Activated T-cell treated with anti-CD3 and anti-CD28 coated beads, Interleukin-2, amount 50 U/mL, for 48 hours (primary cell): ENCODE results near the gene PIP5KL1.

ENCODE experiments used
- DNase-seq, 2 experiments: peaks; one replicate each; pipeline ENCODE4 v3.0.0-alpha.2; 2020

The PIP5KL1 gene

GRCh38 chr9:127968700-127969383, 38.3 kb upstream of the PIP5KL1 start:
- no peak for DNase-seq

GRCh38 chr9:127968042-127968441, 37.5 kb upstream of the PIP5KL1 start:
- DNase-seq = peak in 1 of 2 experiments; percentile 61

GRCh38 chr9:127967151-127967809, 36.7 kb upstream of the PIP5KL1 start:
- no peak for DNase-seq

GRCh38 chr9:127966416-127967150, 36.0 kb upstream of the PIP5KL1 start:
- DNase-seq = no peak

GRCh38 chr9:127965953-127966352, 35.4 kb upstream of the PIP5KL1 start:
- DNase-seq = no peak

- no peak for DNase-seq
Observed at GRCh38 chr9:127963359-127964064, 32.9 kb upstream of the PIP5KL1 start.

- no peak for DNase-seq
Observed at GRCh38 chr9:127963041-127963358, 32.4 kb upstream of the PIP5KL1 start.

- DNase-seq = no peak
Observed at GRCh38 chr9:127962278-127962677, 31.7 kb upstream of the PIP5KL1 start.

- no peak for DNase-seq
Observed at GRCh38 chr9:127961613-127962155, 31.1 kb upstream of the PIP5KL1 start.

GRCh38 chr9:127961155-127961490, 30.5 kb upstream of the PIP5KL1 start:
- DNase-seq = no peak

- DNase-seq = no peak
Observed at GRCh38 chr9:127960410-127961154, 30.0 kb upstream of the PIP5KL1 start.

- no peak for DNase-seq
Observed at GRCh38 chr9:127959841-127960409, 29.3 kb upstream of the PIP5KL1 start.

- no peak for DNase-seq
Observed at GRCh38 chr9:127959398-127959797, 28.8 kb upstream of the PIP5KL1 start.

GRCh38 chr9:127958728-127959127, 28.2 kb upstream of the PIP5KL1 start:
- no peak for DNase-seq

- DNase-seq = peak; percentile 87 to 89
Observed at GRCh38 chr9:127955294-127956015, 24.9 kb upstream of the PIP5KL1 start.

GRCh38 chr9:127954831-127955293, 24.3 kb upstream of the PIP5KL1 start:
- no peak for DNase-seq

GRCh38 chr9:127953768-127954505, 23.4 kb upstream of the PIP5KL1 start:
- peak in 1 of 2 experiments; percentile 50 for DNase-seq

GRCh38 chr9:127953154-127953553, 22.6 kb upstream of the PIP5KL1 start:
- DNase-seq = no peak

GRCh38 chr9:127950513-127951289, 20.1 kb upstream of the PIP5KL1 start:
- no peak for DNase-seq
